ENCODE measurements around the gene GTF2H2.
"Not testable (repeated sequence)": the region's sequence is repeated elsewhere in the genome, so short reads cannot be mapped to it uniquely, and the experiment has no call there.

The GTF2H2 gene

GRCh38 chr5:71067262-71067928 lies at the start of gene GTF2H2:
Gene GTF2H2, minus strand, starts transcription at chr5:71067676. Its CDS starts 4,913 bp downstream, at chr5:71062763.
- DNase-seq (ENCODE audit: low spot score): not testable (repeated sequence)

GRCh38 chr5:71109730-71110275 lies 42.3 kb upstream of the GTF2H2 start:
- not testable (repeated sequence) for DNase-seq (ENCODE audit: low spot score)

GRCh38 chr5:71099996-71100395 lies 32.5 kb upstream of the GTF2H2 start:
- DNase-seq (ENCODE audit: low spot score): not testable (repeated sequence)

DNA sequence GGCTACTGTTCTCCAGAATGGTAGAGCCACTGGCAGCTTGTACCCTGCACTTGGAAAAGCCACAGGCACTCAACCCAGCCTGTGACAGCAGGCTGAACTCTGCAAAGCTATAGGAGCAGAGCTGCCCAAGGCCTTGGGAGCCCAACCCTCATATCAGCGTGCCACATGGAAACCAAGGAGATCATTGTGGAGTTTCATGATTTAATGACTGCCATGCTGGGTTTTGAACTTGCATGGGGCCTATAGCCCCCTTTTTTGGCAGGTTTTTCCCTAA lies 30.4 kb upstream of the GTF2H2 start:
- not testable (repeated sequence) for DNase-seq (ENCODE audit: low spot score)

DNA sequence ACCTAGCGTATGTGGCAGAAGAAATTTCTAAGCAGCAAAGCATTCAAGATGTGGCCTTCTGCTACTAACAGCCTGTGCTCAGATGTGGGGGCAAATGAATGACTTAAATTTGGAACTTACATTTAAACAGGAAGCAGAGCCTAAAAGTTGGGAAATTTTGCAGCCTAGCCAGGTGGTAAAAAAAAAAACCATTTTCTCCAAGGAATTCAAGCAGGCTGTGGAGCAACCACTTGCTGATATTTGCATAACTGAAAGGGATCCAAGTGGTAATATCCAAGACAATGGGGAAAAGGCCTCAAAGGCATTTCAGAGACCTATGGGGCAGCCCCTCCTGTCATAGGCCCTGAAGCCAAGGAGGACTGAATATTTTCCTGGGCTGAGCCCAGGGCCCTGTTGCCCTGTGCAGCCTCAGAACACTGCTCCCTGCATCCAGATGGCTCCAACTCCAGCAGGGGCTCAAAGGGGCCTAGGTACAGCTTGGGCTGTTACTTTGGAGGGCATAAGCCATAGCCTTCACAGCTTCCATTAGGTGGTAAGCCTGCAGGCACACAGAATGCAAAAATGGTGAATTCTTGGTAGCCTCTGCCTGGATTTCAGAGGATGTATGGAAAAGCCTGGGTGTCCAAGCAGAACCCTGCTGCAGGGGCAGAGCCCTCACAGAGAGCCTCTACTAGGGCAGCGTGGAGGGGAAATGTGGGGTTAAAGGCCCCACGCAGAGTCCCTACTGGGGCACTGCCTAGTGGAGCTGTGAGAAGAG lies 29.9 kb upstream of the GTF2H2 start:
- not testable (repeated sequence) for DNase-seq (ENCODE audit: low spot score)

- DNase-seq (ENCODE audit: low spot score): not testable (repeated sequence)
Observed at GRCh38 chr5:71089773-71090172, 22.3 kb upstream of the GTF2H2 start.

DNA sequence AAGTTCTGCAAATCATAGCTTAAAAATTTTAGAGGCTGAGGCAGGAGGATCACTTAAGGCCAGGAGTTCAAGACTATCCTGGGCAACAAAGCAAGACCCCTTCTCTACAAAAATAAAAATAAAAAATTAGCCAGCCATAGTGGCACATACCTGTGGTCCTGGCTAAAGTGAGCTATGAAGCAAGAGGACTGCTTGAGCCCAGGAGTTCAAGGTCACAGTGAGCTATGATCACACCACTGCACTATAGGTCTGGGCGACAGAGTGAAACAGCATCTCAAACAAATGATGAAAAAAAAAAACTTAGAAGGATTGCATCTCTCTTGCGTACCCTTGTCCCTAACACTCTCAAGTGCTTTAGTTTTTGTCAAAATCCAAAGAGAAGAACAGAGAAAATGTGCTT lies 21.3 kb upstream of the GTF2H2 start:
- not testable (repeated sequence) for DNase-seq (ENCODE audit: low spot score)

DNA sequence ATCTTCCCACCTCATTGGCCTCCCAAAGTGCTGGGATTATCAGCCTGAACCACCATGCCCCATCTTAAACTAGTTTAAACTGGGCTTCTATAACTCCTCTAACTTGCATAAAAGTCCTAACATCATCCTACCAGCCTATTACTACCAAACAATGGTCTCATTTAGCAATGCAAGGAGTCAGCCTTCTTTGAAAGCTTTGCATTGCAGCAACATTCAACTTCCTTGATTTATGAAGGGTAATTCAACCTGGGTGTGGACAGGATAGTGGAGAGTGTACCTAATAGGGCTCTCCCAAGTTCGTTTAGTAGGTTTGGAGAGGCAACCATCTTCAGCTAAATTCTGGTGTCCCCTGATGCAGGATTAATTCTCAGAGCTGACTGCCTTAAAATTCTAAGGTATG lies 18.7 kb upstream of the GTF2H2 start:
- not testable (repeated sequence) for DNase-seq (ENCODE audit: low spot score)

GRCh38 chr5:71084280-71085063 lies 17.0 kb upstream of the GTF2H2 start:
- DNase-seq (ENCODE audit: low spot score): not testable (repeated sequence)

DNA sequence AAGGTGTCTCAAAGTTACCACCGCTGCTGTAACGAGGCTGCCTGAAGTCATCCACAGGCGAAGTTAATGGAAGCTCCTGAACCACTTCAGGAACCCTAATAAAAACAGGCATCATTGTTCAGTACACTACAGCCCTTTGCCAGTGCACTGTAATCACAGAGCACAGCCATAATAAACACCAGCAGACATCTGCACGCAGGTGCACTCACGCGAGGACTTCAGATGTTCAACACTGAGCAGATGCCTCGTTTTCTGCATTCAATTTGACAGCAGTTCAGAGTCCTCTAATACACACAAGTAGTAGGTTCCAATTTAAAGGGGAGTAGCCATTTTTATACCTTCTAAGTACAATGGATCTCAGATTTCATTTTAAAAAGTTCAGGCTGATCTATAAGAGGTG lies 15.4 kb upstream of the GTF2H2 start:
- not testable (repeated sequence) for DNase-seq (ENCODE audit: low spot score)

DNA sequence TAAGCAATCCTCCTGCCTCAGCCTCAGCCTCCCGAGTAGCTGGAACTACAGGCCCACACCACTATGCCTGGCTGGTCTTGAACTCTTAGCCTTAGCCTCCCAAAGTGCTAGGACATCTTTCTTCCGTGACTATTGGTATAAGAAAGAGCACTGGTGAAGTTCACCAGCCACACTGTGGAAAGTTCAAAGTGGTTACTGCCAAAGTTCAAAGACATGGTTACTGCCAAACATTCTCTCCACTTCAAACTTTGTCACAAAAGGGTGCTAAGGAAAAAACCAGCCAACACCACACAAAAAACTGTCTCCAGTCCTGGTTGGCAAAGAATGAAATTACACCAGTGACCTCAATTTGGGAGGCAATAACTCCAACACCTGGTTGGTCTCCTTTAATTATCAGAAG lies 14.9 kb upstream of the GTF2H2 start:
- DNase-seq (ENCODE audit: low spot score): not testable (repeated sequence)

- DNase-seq (ENCODE audit: low spot score): not testable (repeated sequence)
Observed at GRCh38 chr5:71061322-71061721, 6.2 kb downstream of the GTF2H2 start.

- not testable (repeated sequence) for DNase-seq (ENCODE audit: low spot score)
Observed at GRCh38 chr5:71059426-71059825, 8.1 kb downstream of the GTF2H2 start.

GRCh38 chr5:71044808-71045207 lies 22.7 kb downstream of the GTF2H2 start:
- DNase-seq (ENCODE audit: low spot score): not testable (repeated sequence)

GRCh38 chr5:71044128-71044527 lies 23.3 kb downstream of the GTF2H2 start:
- DNase-seq (ENCODE audit: low spot score): not testable (repeated sequence)

DNA sequence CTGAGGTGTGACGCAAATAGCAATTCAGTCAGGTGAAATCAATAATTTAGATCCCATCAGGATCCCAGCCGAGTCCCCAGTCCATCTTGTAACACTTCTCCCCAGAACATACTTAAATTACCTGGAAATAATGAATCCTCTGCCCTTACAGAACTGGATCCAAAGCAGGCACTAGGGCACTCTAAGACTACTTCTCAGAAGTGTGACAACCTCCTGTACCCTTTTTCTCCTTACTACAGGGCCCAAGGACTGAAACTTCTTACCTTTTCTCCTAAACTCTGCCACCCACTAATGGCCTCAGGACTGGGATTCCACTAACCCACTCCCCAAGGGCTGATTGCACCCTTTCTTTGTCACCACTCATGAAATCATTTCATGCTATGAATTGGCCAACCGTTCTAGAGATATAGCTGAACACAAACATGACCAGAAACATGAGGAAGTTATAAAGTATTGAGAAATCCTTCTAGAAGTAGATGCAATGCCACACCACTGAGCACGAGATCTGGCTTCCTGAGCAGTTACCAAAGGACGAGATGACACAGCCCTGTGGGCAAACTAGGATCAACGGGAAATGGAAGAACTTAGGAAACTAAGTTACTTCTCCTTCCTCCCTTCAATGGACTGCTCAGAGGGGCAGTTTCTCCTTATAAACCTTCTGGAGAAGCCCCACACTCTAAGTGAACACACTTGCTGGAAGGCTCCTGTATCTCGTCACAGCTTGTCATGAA lies 36.3 kb downstream of the GTF2H2 start:
- not testable (repeated sequence) for DNase-seq (ENCODE audit: low spot score)

DNA sequence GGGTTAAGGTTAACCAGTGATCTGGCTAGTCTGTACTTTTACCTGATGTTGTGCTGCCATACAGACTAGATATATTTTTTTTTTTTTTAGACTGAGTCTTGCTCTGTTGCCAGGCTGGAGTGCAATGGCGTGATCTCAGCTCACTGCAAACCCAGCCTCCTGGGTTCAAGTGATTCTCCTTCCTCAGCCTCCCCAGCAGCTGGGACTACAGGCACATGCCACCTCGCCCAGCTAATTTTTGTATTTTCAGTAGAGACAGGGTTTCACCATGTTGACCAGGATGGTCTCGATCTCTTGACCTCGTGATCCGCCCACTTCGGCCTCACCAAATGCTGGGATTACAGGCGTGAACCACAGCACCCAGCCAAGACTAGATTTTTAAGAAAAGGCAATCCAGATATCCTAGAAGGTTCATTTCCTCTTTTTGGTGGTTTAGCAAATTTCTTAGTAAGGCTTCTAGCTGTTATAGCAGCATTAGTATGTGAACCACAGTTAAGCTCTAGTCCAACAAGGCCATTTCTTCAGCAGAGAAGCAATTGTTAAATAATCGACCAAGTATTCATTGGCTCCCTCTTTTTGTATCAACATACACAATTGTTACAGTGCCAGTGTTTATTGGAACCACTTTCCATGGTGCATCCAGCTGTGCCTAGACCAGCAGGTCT lies 42.1 kb downstream of the GTF2H2 start, which contains the start of gene NAIP:
TSS of gene NAIP (minus strand) at position 51 of the 665 bp plus-strand sequence. CDS start 12,424 bp downstream, outside the sequence.
- not testable (repeated sequence) for DNase-seq (ENCODE audit: low spot score)

GRCh38 chr5:71020643-71021042 lies 46.8 kb downstream of the GTF2H2 start:
- DNase-seq (ENCODE audit: low spot score): not testable (repeated sequence)

DNA sequence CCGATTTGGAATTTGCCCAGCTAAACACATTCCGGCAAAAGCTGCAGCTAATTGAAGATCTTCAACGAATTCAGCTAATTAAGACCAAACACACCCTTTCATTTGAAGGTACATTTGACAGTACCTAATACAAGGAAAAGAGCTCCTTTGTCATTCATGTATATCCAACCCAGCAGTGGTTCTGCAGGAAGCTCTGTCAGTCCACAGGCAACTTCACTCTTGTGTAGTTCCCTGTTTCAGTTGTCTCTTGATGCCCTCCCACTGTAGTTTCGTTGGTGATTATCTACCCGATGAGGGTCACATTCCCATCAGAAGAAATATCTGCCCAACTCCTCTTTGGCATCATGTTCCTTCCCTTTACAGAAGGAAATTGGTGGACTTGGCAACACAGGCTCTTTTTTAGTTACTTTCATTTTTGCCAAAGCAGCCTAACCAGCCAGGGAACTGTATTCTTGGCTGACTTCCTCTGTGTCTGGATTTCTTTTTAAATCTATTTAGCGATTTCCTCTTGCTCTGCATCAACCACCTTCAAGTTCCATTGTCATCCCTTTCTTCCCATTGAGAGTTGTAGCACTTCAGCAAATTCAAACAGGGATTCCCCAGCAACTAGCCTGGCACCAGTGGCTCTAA lies 49.0 kb downstream of the GTF2H2 start:
- not testable (repeated sequence) for DNase-seq (ENCODE audit: low spot score)

GRCh38 chr5:71014176-71014575 lies 53.3 kb downstream of the GTF2H2 start:
- no peak for DNase-seq (ENCODE audit: low spot score)

GRCh38 chr5:71013575-71013974 lies 53.9 kb downstream of the GTF2H2 start:
- no peak for DNase-seq (ENCODE audit: low spot score)

Data from NAMALWA (cell line).